Neural cell (in vitro differentiated cells): ENCODE results near the gene POU1F1.

Experiments
- CTCF ChIP-seq: fragments of 450-650 bp; IDR thresholded peaks from 2 replicates; pipeline ENCODE4 v1.5.1; 2014; ENCODE audit warnings: antibody characterized with exemption, mild to moderate bottlenecking, moderate library complexity; ENCODE audit not compliant: poor library complexity, severe bottlenecking
- EZH2 ChIP-seq: fragments of 200-600, 300-800 bp; shearing (Covaris generic), sonication (generic); IDR thresholded peaks from 2 replicates; pipeline ENCODE4 v1.6.1; 2014; ENCODE audit warnings: antibody characterized with exemption, low read length, borderline replicate concordance, mild to moderate bottlenecking; ENCODE audit not compliant: insufficient read depth, poor library complexity, severe bottlenecking
- POLR2AphosphoS5 ChIP-seq: IDR thresholded peaks from 2 replicates; pipeline ENCODE4 v1.6.1; 2012
- TAF1 ChIP-seq: IDR thresholded peaks from 2 replicates; pipeline ENCODE4 v1.6.1; 2012; ENCODE audit warnings: low read depth

- TF ChIP-seq CTCF (no peak), TAF1 (no peak), EZH2 (no peak), POLR2AphosphoS5 (no peak)
Measured at GRCh38 chr3:87309601-87310000, 33.2 kb upstream of the POU1F1 start.
